Thoracic aorta (tissue), 2 donors: ENCODE measurements around the gene NIPA2. TPM values are rescaled to one million over a fixed set of nuclear protein-coding genes. Genes with fewer than 3 reads are reported as not detected.

ENCODE experiments used
- ATAC-seq: fragments of 150-250 bp; one replicate; pipeline ENCODE4 v1.8.0; 2017; ENCODE audit warnings: low read depth; ENCODE audit not compliant: insufficient number of reproducible peaks, low FRiP score
- DNase-seq: peaks from one replicate; pipeline ENCODE4 v3.0.0-alpha.2; 2020; ENCODE audit warnings: low spot score
- H3K27ac ChIP-seq, 2 donors: fragments of 200-600 bp; sonication (generic); 1 replicate in 1 of 2; 2 replicates in 1 of 2; pipeline ENCODE4 v1.5.1; 2016; ENCODE audit warnings: mild to moderate bottlenecking in 2 of 2, moderate library complexity in 2 of 2
- H3K27me3 ChIP-seq: fragments of 200-600 bp; sonication (generic); replicated peaks from 2 replicates; pipeline ENCODE4 v1.6.0; 2016; ENCODE audit warnings: mild to moderate bottlenecking; ENCODE audit not compliant: insufficient read depth
- H3K36me3 ChIP-seq: fragments of 200-600 bp; sonication (generic); one replicate; pipeline ENCODE4 v1.5.1; 2016
- H3K4me1 ChIP-seq, 2 donors: fragments of 200-600 bp; sonication (generic); 1 replicate in 1 of 2; 2 replicates in 1 of 2; pipeline versions ENCODE4 v1.5.1 to v1.6.0; 2016; ENCODE audit warnings: low read depth in 2 of 2, mild to moderate bottlenecking in 1 of 2; ENCODE audit not compliant: control insufficient read depth in 1 of 2
- H3K4me3 ChIP-seq: fragments of 200-600 bp; sonication (generic); 2 replicates; pipeline ENCODE4 v1.5.1; 2016; ENCODE audit warnings: mild to moderate bottlenecking
- H3K9me3 ChIP-seq: fragments of 200-600 bp; sonication (generic); 2 replicates; pipeline ENCODE4 v1.5.1; 2016
- total RNA-seq, 2 donors: library from RNA; depleted of rRNA; stranded (reverse); fragments of >200 nt; gene quantifications; one replicate each; pipeline versions ENCODE4 v1.1.0 to v1.2.3, GENCODE V29; 2016
- TF ChIP-seq, protein P1 (sequence below): fragments of 200-600 bp; sonication (generic); IDR thresholded peaks from one replicate; pipeline ENCODE4 v1.5.1; 2019; ENCODE audit warnings: antibody characterized with exemption

The NIPA2 gene
- total RNA-seq, 2 donors from 2014 or later = 40.5 to 42.1 TPM

- H3K27ac ChIP-seq = no peak overlapping the region
- TF ChIP-seq, protein P1, sequence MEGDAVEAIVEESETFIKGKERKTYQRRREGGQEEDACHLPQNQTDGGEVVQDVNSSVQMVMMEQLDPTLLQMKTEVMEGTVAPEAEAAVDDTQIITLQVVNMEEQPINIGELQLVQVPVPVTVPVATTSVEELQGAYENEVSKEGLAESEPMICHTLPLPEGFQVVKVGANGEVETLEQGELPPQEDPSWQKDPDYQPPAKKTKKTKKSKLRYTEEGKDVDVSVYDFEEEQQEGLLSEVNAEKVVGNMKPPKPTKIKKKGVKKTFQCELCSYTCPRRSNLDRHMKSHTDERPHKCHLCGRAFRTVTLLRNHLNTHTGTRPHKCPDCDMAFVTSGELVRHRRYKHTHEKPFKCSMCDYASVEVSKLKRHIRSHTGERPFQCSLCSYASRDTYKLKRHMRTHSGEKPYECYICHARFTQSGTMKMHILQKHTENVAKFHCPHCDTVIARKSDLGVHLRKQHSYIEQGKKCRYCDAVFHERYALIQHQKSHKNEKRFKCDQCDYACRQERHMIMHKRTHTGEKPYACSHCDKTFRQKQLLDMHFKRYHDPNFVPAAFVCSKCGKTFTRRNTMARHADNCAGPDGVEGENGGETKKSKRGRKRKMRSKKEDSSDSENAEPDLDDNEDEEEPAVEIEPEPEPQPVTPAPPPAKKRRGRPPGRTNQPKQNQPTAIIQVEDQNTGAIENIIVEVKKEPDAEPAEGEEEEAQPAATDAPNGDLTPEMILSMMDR = no peak
- no peak overlapping the region for H3K4me3 ChIP-seq
- no peak for DNase-seq
- no peaks in the 10 kb centered on the region for H3K4me1 ChIP-seq
- H3K9me3 ChIP-seq = no peaks in the 10 kb centered on the region
- no peak for ATAC-seq
- peaks cover 53% of the 10 kb centered on the region for H3K36me3 ChIP-seq
- H3K27me3 ChIP-seq = no peaks in the 10 kb centered on the region
Measured at GRCh38 chr15:22902046-22902445, 63.6 kb downstream of the NIPA2 start.

DNA sequence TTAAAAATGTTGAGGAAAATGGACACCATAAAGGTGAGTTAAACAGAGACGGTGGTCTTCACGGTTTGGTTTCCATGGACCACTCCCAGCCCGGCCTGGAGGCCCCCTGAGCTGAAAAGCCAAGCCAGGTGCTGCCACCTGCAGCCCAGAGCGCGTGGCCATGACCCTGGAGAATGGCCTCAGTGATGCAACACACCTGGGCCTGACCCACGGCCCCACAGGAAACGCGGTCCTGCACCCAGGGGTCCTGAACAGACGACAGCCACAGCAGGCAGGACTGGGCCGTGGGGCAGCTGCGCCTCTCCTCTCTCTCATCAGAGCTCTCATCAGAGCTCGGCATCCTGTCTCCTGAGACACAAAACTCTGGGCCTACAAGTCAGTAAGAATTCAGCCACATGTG lies 64.1 kb downstream of the NIPA2 start:
- no peak for DNase-seq
- no peak for ATAC-seq
- H3K36me3 ChIP-seq = peaks cover 59% of the 10 kb centered on the region
- TF ChIP-seq, protein P1 = no peak
- no peak overlapping the region for H3K27ac ChIP-seq
- H3K4me3 ChIP-seq = no peak overlapping the region
- no peaks in the 10 kb centered on the region for H3K9me3 ChIP-seq
- H3K4me1 ChIP-seq = no peaks in the 10 kb centered on the region
- no peaks in the 10 kb centered on the region for H3K27me3 ChIP-seq

GRCh38 chr15:22902981-22903380 lies 64.5 kb downstream of the NIPA2 start:
- Histone ChIP-seq H3K27ac (no peak overlapping the region), H3K27me3 (no peaks in the 10 kb centered on the region), H3K4me1 (no peaks in the 10 kb centered on the region), H3K4me3 (no peak overlapping the region), H3K36me3 (peaks cover 63% of the 10 kb centered on the region), H3K9me3 (no peaks in the 10 kb centered on the region)
- DNase-seq = no peak
- TF ChIP-seq, protein P1 = no peak
- no peak for ATAC-seq

DNA sequence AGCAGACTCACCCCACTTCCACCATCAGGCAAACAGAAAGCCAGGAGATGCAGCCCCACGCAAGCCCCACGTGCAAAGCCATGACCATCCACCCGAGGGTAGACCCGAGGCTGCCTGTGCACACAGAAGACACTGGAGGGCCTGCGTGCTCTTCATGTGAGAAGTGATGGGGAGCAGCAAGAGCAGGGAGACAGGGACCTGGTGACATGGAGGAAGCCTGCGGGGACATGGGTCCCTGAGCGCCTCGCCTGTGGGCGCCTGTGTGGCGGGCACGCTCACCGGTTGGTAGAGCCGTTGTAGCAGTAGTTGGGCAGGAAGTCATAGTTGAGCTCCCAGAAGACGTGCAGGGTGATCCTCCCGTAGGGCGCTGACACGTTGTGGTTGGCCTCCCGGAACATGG lies 65.0 kb downstream of the NIPA2 start:
- Histone ChIP-seq H3K27ac (no peak overlapping the region), H3K27me3 (no peaks in the 10 kb centered on the region), H3K4me3 (no peak overlapping the region), H3K4me1 (no peaks in the 10 kb centered on the region), H3K9me3 (no peaks in the 10 kb centered on the region), H3K36me3 (peaks cover 66% of the 10 kb centered on the region)
- DNase-seq = no peak
- no peak for ATAC-seq
- TF ChIP-seq, protein P1 = no peak

- Histone ChIP-seq H3K36me3 (peaks cover 67% of the 10 kb centered on the region), H3K9me3 (no peaks in the 10 kb centered on the region), H3K4me1 (no peaks in the 10 kb centered on the region), H3K27me3 (no peaks in the 10 kb centered on the region), H3K27ac (no peak overlapping the region), H3K4me3 (no peak overlapping the region)
- DNase-seq (no peak), ATAC-seq (no peak)
- TF ChIP-seq, protein P1 = no peak
Measured at GRCh38 chr15:22903961-22904534, 65.6 kb downstream of the NIPA2 start.
